Subcutaneous adipose tissue (tissue), 4 donors: ENCODE data around the gene TSKS. TPM values are rescaled to one million over a fixed set of nuclear protein-coding genes. Genes with fewer than 3 reads are reported as not detected.

ENCODE experiments used
- CTCF ChIP-seq: fragments of 450-650 bp; IDR thresholded peaks from one replicate; pipeline ENCODE4 v1.5.1; 2016; ENCODE audit warnings: low read depth, mild to moderate bottlenecking, control low read depth, antibody characterized with exemption, moderate library complexity
- small RNA-seq: library from RNA; depleted of rRNA; stranded (forward); fragments of <200 nt; gene quantifications from one replicate; pipeline ENCODE3, GENCODE V24; 2016
- total RNA-seq, 4 donors: library from RNA; depleted of rRNA; stranded (reverse); fragments of >200 nt; gene quantifications; one replicate each; pipeline ENCODE4 v1.1.0, GENCODE V29; 2016

TSKS gene
- total RNA-seq, 4 donors from 2014 or later: 0.49 to 2.8 (median 0.59) TPM

- no peak for TF ChIP-seq CTCF
Measured at GRCh38 chr19:49696865-49697264, 66.2 kb downstream of the TSKS start.

- TF ChIP-seq CTCF: no peak
Measured at GRCh38 chr19:49696115-49696514, 67.0 kb downstream of the TSKS start.

- no peak for TF ChIP-seq CTCF
Measured at GRCh38 chr19:49692147-49692506, 71.0 kb downstream of the TSKS start.

- no peak for TF ChIP-seq CTCF
Measured at GRCh38 chr19:49691243-49692146, 71.6 kb downstream of the TSKS start.

GRCh38 chr19:49690656-49691242 is 72.4 kb downstream of the TSKS start, which contains the start of gene CPT1C:
Gene CPT1C, plus strand, starts transcription at chr19:49691116. Its CDS starts 1,137 bp downstream, at chr19:49692253.
- TF ChIP-seq CTCF: no peak

GRCh38 chr19:49690079-49690655 is 72.9 kb downstream of the TSKS start:
- no peak for TF ChIP-seq CTCF

Small RNAs within 50 kb of the gene (small RNA-seq; reads per million reads assigned to genes)
- not detected for gene MIR6799
- not detected for gene RNU6-841P

Other genes with a start within 250 kb of the TSKS start
- 10 to 100 TPM; 21.4 to 45.1 (median 36.7) TPM for gene RCN3, start 235.3 kb downstream of the TSKS start, total RNA-seq
- gene NOSIP, start 182.8 kb downstream of the TSKS start, total RNA-seq: 10 to 100 TPM; 39.1 to 63.4 (median 49.0) TPM
- gene PRRG2, start 182.0 kb downstream of the TSKS start, total RNA-seq: under 1 TPM in 2 of 4 donors, not detected in 2; 0.51 to 0.75 TPM
- 10 to 100 TPM in 1 of 4 donors, 1 to 10 TPM in 3; 4.6 to 15.4 (median 6.2) TPM for gene PRR12, start 172.1 kb downstream of the TSKS start, total RNA-seq
- 100 to 1,000 TPM in 2 of 4 donors, 10 to 100 TPM in 2; 62.9 to 113 (median 101) TPM for gene RRAS, start 123.2 kb downstream of the TSKS start, total RNA-seq
- 10 to 100 TPM in 3 of 4 donors, 1 to 10 TPM in 1; 8.8 to 33.3 (median 11.3) TPM for gene SCAF1, start 121.1 kb downstream of the TSKS start, total RNA-seq
- gene IRF3, start 97.4 kb downstream of the TSKS start, total RNA-seq: 10 to 100 TPM; 21.8 to 66.5 (median 39.0) TPM
- gene BCL2L12, start 97.4 kb downstream of the TSKS start, total RNA-seq: 1 to 10 TPM; 2.1 to 7.9 (median 3.3) TPM
- 100 to 1,000 TPM in 1 of 4 donors, 10 to 100 TPM in 3; 63.8 to 104 (median 78.2) TPM for gene PRMT1, start 86.0 kb downstream of the TSKS start, total RNA-seq
- 1 to 10 TPM in 3 of 4 donors, not detected in 1; 1.0 to 2.6 (median 2.1) TPM for gene ADM5, start 73.7 kb downstream of the TSKS start, total RNA-seq
- 1 to 10 TPM in 1 of 4 donors, under 1 TPM in 2, not detected in 1; 0.38 to 2.6 (median 0.85) TPM for gene CPT1C, start 72.2 kb downstream of the TSKS start, total RNA-seq
- 100 to 1,000 TPM in 1 of 4 donors, 10 to 100 TPM in 3; 48.9 to 112 (median 57.9) TPM for gene AP2A1, start 3.7 kb upstream of the TSKS start, total RNA-seq
- gene FUZ, start 50.0 kb upstream of the TSKS start, total RNA-seq: 10 to 100 TPM in 3 of 4 donors, 1 to 10 TPM in 1; 6.7 to 18.6 (median 13.3) TPM
- gene MED25, start 55.0 kb upstream of the TSKS start, total RNA-seq: 10 to 100 TPM; 15.2 to 30.5 (median 16.4) TPM
- 10 to 100 TPM; 39.3 to 65.9 (median 44.2) TPM for gene PTOV1, start 87.9 kb upstream of the TSKS start, total RNA-seq
- 10 to 100 TPM; 25.9 to 48.0 (median 38.7) TPM for gene PNKP, start 104.3 kb upstream of the TSKS start, total RNA-seq
- 10 to 100 TPM in 2 of 4 donors, 1 to 10 TPM in 2; 5.5 to 20.3 (median 9.1) TPM for gene AKT1S1, start 114.0 kb upstream of the TSKS start, total RNA-seq
- 10 to 100 TPM; 19.2 to 60.8 (median 29.1) TPM for gene TBC1D17, start 114.4 kb upstream of the TSKS start, total RNA-seq
- 1 to 10 TPM in 1 of 4 donors, under 1 TPM in 1, not detected in 2; 0.22 to 9.3 TPM for gene IL4I1, start 133.6 kb upstream of the TSKS start, total RNA-seq
- 10 to 100 TPM; 10.9 to 41.6 (median 17.6) TPM for gene ATF5, start 165.9 kb upstream of the TSKS start, total RNA-seq
- 10 to 100 TPM; 25.8 to 29.2 (median 27.6) TPM for gene NUP62, start 166.2 kb upstream of the TSKS start, total RNA-seq
- 1 to 10 TPM in 3 of 4 donors, under 1 TPM in 1; 0.65 to 6.6 (median 2.7) TPM for gene SIGLEC11, start 197.9 kb upstream of the TSKS start, total RNA-seq